GM19397 (cell line): Measurements from ENCODE around the gene CCDC63.
A peak's percentile ranks its signal among the peaks of the same experiment; 100 is the strongest.

Source experiments
- ATAC-seq: cut with Tn5 transposase; IDR thresholded peaks from one replicate; pipeline ENCODE4 v1.9.1; 2021; ENCODE audit warnings: mild to moderate bottlenecking, moderate library complexity; ENCODE audit not compliant: unreplicated experiment

Gene CCDC63

GRCh38 chr12:110846615-110847566 is at the start of gene CCDC63:
TSS of gene CCDC63 (plus strand) at chr12:110846987. CDS start at chr12:110852955, 5,968 bp downstream.
- no peak for ATAC-seq

GRCh38 chr12:110798461-110798860 is 48.3 kb upstream of the CCDC63 start:
- ATAC-seq, result no peak

- no peak for ATAC-seq
These were observed 44.3 kb upstream of the CCDC63 start for GRCh38 chr12:110802489-110802888.

DNA sequence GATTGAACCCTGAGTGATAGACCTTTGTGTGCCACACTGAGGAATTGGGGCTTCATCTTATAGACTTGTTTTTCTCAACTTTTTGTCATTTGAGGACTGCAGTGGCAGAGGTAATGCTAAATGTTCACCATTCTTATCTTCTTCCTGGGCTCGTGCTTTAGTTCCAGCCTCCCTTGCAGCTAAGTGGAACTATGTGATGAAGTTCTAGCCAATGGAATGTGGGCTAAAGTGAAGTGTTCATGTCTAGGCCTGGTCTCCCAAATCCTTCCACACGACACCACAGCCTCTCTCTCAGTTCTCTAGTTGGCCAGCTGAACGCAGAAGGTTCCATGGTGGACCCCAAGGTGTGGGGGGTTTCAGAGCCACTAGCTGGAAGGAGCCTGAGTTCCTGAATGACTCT is 42.4 kb upstream of the CCDC63 start:
- no peak for ATAC-seq

GRCh38 chr12:110807640-110808039 is 39.1 kb upstream of the CCDC63 start:
- ATAC-seq, result no peak

DNA sequence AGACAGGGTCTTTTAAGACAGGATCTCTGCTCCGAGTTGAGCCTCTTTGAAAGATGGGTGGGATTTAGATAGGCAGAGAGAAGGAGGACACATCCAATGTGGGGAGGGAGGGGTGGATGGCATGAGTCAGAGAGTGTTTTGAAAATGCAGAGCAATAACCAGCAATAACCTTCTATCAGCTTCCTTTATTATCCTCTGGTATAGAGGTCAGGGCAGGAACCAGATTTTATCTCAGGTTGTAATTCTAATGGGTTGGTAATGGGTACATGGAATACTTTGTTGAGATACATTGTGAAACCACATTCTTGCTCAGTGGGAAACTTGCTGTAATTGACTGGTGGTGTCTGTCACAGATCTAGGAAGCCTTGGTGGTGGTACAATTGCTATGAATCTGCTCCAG is 37.6 kb upstream of the CCDC63 start:
- ATAC-seq, result no peak

- no peak for ATAC-seq
These were observed 34.8 kb upstream of the CCDC63 start for GRCh38 chr12:110811972-110812371.

DNA sequence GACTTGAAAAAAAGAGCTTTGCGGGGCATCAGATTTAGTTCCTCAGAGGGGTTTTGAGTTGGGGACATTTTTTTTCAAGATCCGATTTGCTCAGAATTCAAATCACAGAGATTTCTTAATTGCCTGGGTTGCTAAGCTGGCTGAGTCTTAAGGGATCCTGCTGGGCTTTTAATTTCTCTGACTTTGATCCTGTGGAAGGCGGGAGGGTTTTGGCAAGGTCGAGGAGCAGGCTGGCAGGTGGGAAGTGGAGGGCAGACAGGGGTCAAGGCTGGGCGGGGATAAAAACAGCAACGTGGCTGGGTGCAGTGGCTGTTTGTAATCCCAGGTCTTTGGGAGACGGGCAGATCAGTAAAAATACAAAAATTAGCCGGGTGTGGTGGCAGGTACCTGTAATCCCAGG is 33.5 kb upstream of the CCDC63 start:
- ATAC-seq, result no peak

DNA sequence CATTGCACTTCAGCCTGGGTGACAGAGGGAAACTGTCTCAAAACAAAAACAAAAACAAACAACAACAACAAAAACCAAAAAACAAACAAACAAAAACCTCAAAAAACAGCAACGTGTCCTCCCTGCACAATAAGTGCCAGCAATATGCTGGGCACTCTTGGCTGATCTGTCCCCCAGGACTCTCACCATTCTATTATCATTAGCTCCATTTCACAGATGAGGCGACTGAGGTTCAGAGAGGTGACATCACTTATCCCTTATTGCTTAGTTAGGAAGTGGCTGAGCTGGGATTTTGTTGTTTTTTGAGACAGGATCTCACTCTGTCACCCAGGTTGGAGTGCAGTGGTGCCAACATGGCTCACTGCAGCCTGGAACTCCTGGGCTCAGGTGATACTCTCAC is 33.0 kb upstream of the CCDC63 start:
- no peak for ATAC-seq

GRCh38 chr12:110816248-110816647 is 30.5 kb upstream of the CCDC63 start:
- no peak for ATAC-seq

- ATAC-seq, result no peak
These were observed 30.0 kb upstream of the CCDC63 start for GRCh38 chr12:110816779-110817178.

GRCh38 chr12:110818511-110818910 is 28.3 kb upstream of the CCDC63 start:
- ATAC-seq, result no peak

GRCh38 chr12:110819150-110819549 is 27.6 kb upstream of the CCDC63 start:
- no peak for ATAC-seq

DNA sequence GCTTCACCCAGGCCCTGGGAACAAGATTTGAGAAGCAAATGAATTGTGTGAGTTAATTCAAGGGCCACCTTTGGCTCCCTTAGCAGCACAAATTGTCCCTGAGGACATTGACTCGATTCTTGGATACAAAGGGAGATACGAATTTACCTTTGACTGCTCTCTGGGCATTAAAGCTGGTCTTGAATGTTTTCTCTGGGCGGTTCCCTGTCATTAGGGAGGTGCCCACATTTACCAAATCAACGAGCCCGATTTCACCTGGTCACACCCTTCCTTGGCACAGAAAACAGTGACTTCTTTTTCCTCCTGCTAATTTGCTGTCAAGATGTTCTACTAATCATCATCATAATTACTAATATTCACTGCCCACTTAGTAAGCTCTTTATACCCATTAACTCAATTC is 27.1 kb upstream of the CCDC63 start:
- ATAC-seq, result no peak

DNA sequence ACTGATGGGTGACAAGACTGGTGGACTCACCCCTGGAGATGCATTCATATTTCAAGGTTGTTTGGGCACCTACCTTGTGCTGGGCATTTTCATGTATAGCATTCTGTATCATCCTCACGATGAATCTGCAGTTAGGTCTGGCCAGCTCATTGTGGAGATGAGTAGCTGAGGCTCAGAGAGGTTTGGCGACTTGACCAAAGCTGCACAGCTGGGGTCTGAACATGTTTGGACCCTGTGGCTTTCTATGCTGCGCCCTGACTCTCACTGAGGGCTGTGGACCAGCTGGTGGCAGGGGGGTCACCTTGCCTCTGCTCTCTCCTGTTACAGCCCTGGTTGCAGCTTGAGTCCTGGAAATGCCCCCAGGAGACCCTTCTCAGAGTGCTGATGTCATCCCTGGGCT is 24.9 kb upstream of the CCDC63 start:
- ATAC-seq, result no peak

- no peak for ATAC-seq
These were observed 23.9 kb upstream of the CCDC63 start for GRCh38 chr12:110822821-110823415.

DNA sequence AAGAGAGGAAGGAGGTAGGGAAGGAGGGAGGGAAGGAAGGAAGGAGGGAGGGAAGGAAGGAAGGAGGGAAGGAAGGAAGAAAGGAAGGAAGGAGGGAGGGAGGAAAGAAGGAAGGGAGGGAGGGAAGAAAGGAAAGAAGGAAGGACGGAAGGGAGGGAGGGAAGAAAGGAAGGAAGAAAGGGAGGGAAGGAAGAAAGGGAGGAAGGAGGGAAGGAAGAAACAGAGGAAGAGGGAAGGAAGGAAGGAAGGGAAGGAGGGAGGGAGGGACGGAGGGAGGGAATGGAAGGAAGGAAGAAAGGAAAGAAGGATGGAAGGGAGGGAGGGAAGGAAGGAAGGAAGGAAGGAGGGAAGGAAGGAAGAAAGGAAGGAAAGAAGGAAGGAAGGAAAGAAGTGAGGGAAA is 22.4 kb upstream of the CCDC63 start:
- no peak for ATAC-seq

GRCh38 chr12:110825530-110825929 is 21.3 kb upstream of the CCDC63 start:
- ATAC-seq, result no peak

DNA sequence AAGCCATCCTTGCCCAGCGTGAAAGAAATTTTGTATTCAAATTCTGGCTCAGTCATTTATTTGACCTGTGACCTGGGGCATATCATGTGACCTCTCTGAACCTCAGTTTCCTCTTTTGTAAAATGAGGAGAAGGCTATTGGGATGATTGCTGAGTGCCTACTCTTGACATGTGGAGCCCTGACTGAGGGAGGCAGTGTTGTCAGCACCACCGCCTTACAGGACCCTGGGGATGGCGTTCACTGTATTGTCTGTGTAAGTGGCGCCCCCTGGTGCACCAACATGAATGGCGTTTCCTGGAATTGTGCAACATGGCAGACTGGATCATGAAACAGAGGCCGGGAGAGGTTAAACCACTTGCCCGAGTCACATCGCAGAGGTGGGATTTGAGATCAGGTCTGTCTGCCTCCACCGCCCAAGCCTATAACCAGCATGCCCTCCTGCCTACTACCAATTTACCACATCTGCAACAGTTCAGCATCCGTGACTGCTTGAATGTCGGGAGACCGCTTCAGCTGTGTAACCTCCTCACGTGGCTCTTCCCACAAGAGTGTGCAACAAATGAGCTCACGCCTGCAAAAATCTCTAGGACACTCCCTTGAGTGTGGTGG is 20.1 kb upstream of the CCDC63 start:
- peak; percentile 68 for ATAC-seq

- ATAC-seq, result no peak
These were observed 17.5 kb upstream of the CCDC63 start for GRCh38 chr12:110829308-110829707.

GRCh38 chr12:110836291-110836690 is 10.5 kb upstream of the CCDC63 start:
- ATAC-seq, result no peak

DNA sequence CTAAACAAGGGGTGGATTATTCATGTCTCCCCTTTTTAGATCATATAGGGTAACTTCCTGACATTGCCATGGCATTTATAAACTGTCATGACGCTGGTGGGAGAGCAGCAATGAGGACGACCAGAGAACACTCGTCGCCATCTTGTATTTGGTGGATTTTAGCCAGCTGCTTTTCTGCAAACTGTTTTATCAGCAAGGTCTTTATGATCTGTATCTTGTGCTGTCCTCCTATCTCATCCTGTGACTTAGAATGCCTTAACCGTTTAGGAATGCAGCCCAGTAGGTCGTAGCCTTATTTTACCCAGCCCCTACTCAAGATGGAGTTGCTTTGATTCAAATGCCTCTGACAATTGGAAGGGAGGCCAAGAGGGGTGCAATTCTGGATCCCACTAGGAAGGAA is 5.8 kb upstream of the CCDC63 start:
- ATAC-seq, result no peak
